Measurements from ENCODE around the gene ITGA3.

ITGA3 gene

GRCh38 chr17:50090971-50091917 is 35.3 kb downstream of the ITGA3 start:
- no peak for DNase-seq

GRCh38 chr17:50091918-50092285 is 36.0 kb downstream of the ITGA3 start:
- no peak for DNase-seq

DNA sequence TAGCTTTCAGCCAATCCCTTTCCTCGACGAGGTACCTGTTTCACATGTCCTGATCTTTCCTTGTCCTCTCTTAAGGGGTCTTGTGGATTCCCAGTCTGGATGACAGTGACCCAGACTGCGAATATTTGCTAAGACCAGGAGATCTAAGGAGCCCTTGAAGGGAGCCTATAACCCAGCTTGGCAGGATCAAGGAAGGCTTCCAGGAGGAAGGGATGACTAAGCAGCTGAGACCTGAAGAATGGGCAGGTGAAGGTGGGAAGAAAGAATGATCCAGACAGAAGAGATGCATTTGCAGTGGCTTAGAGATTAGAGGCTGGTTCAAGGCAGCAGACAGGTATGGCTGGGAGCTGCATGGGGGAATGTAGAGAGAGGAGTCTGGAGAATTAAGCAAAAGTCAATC is 37.3 kb downstream of the ITGA3 start:
- no peak for DNase-seq

GRCh38 chr17:50093807-50094206 is 37.9 kb downstream of the ITGA3 start:
- no peak for DNase-seq

DNA sequence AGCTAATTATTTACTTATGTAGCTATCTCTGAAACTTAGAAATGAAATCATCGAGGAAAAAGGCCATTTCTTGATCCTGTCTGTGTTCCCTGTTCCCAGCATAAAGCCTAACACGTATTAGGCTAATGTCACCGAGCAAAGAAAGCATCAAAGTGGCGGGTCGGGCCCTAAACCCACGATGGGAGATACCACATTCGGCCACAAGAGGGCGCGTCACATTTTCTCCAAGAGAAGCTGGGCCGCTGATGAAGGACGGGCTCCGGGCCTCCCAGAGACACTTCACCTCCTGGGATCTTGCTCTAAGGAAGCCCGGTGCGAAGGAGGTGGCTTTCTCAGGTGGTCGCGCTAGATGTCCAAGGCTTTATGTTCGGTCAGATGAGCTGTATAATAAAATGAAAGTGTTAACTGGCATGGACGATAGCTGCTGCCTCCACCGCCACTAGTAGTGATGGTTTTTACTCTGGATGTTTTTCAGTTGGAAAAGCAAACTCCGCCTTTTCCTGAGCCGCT is 38.4 kb downstream of the ITGA3 start:
- peak; percentile 48 to 97 (median 81) for DNase-seq

DNA sequence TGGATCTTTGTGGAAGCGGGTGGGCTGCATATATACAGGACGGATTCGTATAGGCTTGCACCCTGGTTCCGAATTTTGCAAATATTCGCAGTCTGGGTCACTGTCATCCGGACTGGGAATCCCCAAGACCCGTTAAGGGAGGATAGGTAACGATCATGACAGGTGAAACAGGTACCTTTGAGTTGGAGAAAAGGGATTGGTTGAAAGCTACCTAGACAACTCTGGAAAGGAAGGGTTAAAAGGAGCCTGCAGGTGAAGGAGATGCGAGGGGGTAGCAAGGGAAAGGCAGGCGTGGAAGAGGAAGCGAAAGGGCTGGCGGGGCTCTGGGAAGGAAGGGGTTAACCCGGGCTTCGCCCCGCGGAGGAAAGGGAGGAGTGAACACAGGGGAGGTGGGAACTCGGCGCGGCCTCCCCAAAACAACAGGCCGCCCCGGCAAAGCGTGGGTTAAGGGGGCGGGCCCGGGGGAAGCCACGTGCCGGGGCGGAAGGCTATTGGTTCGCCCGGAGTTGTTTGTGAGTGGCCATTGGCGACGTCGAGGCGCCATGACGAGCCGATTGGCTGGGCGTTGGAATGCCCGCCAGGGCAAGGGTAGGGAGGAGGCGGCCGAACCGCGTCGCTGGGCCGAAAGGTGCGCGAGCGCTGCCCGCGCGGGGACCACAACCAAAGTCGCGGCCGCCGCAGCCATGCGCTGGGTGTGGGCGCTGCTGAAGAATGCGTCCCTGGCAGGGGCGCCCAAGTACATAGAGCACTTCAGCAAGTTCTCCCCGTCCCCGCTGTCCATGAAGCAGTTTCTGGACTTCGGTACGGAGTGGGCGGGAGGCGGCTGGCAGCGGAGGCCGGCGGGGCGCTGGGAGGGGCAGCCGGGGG is 39.1 kb downstream of the ITGA3 start, which contains the start of gene PDK2:
TSS of gene PDK2 (plus strand) at position 599 of the 867 bp plus-strand sequence. CDS start at position 684, 85 bp downstream.
- peak; percentile 60 to 99 (median 93) for DNase-seq

GRCh38 chr17:50095626-50096037 is 39.7 kb downstream of the ITGA3 start:
- DNase-seq: peak in 5 of 51 donors; percentile 19 to 65 (median 53)

- peak in 8 of 51 donors; percentile 11 to 43 (median 34) for DNase-seq
These were observed 40.2 kb downstream of the ITGA3 start for GRCh38 chr17:50096092-50096491.

- DNase-seq: no peak
These were observed 40.8 kb downstream of the ITGA3 start for GRCh38 chr17:50096758-50097157.

DNA sequence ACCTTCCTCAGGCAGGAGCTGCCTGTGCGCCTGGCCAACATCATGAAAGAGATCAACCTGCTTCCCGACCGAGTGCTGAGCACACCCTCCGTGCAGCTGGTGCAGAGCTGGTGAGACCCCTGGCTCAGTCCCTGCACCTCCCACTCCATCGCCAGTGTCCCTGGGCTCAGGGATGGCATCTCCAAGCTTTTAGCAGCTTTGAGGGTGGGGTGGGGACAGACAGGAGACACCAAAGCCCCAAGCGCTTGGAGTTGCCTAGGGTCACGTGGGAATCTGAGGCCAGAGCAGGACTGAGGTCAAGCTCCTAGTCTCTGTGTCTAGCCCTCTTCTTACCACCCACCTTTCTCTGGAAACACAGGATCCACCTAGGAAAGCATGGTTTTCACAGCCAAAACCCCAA is 41.5 kb downstream of the ITGA3 start:
- no peak for DNase-seq

- DNase-seq: no peak
These were observed 42.0 kb downstream of the ITGA3 start for GRCh38 chr17:50097926-50098325.

- DNase-seq: no peak
These were observed 42.7 kb downstream of the ITGA3 start for GRCh38 chr17:50098583-50098982.

- no peak for DNase-seq
These were observed 43.1 kb downstream of the ITGA3 start for GRCh38 chr17:50099003-50099402.

GRCh38 chr17:50100480-50100883 is 44.6 kb downstream of the ITGA3 start:
- DNase-seq: no peak

DNA sequence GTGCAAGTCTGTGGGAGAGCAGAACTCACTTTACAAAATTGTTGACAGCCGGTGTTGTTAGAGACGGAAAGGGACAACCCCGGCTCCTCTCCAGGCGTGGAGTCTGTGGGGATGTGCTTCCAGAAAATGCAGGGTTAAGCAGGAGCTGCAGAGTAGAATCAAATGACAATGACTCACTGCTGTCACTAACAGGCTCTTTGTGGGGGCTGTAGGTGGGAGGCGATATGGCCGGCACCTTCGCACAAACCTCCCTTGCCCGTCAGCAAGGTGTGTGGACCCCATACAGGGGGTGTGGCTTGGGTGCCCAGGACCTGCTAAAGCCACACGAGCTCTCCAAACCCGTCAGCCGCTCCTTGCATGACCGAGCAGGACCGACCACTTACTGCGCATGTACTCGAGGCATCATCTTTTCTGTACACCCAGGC is 45.0 kb downstream of the ITGA3 start:
- peak in 2 of 51 donors; percentile 69 to 74 for DNase-seq

- peak in 4 of 51 donors; percentile 13 to 69 (median 39) for DNase-seq
These were observed 45.6 kb downstream of the ITGA3 start for GRCh38 chr17:50101346-50102163.

DNA sequence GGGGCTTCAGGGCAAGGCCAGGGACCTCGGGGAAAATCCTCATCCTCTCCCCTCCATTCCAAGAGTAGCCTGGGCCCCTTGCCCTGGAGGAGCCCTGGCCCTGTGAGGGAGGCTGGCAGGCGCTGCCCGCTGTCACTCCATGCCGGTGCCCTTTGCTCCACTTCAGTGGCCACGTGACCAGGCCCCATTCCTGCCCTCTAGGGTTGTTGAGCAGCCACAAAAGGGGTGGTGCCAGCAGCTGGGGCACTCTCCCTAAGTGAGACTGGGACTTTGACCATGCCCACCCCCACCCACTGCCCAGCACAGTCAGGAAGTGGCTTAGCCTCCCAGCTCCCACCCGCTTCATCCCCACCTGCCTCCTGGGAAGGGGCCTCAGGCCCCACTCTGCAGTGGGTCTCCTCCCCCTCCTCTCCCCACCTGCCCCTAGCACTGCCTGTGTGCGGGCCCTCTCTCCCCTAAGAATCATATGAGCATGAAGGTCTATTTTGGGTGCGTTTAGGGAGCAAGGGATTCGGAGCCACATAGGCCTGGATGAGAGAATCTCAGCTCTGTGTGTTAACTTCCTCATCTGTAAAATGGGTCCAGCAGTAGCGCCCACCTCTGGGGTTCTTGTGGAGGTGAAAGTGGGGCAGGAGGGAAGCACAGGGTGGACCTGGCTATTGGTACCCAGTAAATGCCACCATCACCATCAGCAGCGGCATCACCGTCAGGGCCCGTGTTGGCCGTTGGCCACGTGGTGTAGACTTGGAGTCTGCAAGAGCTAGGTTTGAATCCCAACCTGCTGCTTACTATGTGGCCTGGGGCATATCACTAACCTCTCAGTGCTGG is 46.5 kb downstream of the ITGA3 start:
- DNase-seq: peak in 36 of 51 donors; percentile 9 to 84 (median 48)

- no peak for DNase-seq
These were observed 47.3 kb downstream of the ITGA3 start for GRCh38 chr17:50103252-50103651.

DNA sequence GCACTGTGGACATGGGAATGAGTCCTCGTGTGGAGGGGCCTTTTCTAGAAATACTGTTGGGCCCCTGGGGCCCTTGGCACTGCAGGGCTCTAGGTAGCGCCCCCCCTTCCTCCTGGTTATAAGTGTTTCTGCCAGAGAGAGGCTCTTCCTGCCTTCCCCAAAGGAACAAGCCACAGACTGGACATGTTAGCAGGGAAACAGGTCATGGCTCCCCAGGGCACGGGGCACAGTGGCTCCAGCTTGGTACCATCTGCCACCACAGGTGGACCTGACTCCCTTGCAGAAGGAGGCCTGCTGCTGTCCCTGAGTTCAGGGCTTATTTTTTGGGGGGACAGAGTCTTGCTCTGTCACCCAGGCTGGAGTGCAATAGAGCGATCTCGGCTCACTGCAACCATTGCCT is 48.0 kb downstream of the ITGA3 start:
- DNase-seq: no peak

- no peak for DNase-seq
These were observed 49.9 kb downstream of the ITGA3 start for GRCh38 chr17:50105811-50106210.
